Measurements from ENCODE around the gene ARRDC3.
"Not testable (repeated sequence)": the region's sequence is repeated elsewhere in the genome, so short reads cannot be mapped to it uniquely, and the experiment has no call there.

The ARRDC3 gene

DNA sequence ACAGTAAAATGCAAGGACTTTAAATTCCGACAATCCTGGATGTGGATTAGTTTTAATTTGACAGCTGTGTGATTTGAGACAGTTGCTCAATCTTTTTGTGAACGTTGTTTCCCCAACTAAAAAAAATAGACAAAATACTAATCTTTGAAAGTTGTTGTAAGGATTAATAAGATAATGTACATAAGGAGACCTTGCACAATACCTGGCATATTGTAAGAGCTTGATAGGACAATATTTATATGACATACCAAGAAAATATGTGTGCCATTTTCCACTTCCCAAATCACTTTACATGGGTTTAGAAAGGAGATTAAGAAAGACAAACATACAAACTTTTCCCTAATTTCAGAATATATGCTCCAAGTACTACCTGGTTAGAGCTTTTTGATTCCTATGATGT lies 25.3 kb downstream of the ARRDC3 start:
- peaks cover 14% of the 10 kb centered on the region for H3K9me3 Mint-ChIP-seq
- H3K27me3 Mint-ChIP-seq (ENCODE audit: low read depth), result peaks cover 18% of the 10 kb centered on the region
- H3K36me3 Mint-ChIP-seq (ENCODE audit: low read depth), result peaks cover 8% of the 10 kb centered on the region
- no peak overlapping the region for H3K27ac Mint-ChIP-seq
- H3K4me1 Mint-ChIP-seq (ENCODE audit: low read depth), result peaks cover 7% of the 10 kb centered on the region
- H3K4me3 Mint-ChIP-seq, result no peak overlapping the region

DNA sequence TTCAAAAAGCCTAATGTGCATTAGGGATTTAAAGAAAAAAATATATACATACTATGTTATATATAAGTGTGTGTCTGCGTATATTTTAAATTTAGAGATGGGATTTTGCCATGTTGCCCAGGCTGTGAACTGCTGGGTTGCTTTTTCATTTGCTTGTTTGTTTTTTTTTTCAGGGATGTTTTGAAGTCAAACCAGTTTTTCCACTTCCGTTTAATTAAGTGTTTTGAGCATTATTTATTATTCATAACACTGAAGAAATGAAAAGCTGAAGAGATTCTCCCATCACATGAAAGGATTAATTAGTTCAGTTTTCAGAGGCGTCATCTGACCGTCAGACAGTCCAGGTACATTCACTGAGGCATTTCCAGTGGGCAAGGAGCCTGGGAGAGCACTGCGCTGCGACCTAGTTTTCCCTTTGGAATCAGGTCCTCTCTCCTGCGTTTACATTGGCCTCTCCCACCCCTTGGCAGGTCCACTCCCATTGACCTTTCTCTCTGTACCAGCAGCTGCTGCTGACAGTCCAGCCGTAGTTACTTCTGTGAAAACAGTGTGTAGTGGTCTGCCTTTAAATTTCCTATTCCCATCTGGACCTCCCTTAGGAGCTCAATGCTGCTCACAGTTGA lies 26.0 kb downstream of the ARRDC3 start:
- no peak overlapping the region for H3K27ac Mint-ChIP-seq
- peaks cover 8% of the 10 kb centered on the region for H3K36me3 Mint-ChIP-seq (ENCODE audit: low read depth)
- peaks cover 7% of the 10 kb centered on the region for H3K4me1 Mint-ChIP-seq (ENCODE audit: low read depth)
- H3K4me3 Mint-ChIP-seq, result no peak overlapping the region
- H3K9me3 Mint-ChIP-seq, result peaks cover 14% of the 10 kb centered on the region
- peaks cover 21% of the 10 kb centered on the region for H3K27me3 Mint-ChIP-seq (ENCODE audit: low read depth)

DNA sequence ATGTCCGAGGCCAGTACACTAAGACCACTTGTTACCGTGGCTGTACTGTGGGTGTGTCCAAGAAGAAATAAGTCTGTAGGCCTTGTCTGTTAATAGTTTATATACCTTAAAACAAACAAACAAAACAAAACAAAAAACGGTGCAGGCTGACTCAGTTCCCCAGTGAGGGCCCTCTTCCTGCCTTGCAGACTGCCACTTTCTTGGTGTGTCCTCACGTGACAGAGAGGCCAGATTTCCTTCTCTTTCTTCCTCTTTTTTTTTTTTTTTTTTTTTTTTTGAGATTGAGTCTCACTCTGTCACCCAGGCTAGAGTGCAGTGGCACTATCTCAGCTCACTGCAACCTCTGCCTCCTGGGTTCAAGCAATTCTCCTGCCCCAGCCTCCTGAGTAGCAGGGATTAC lies 28.2 kb downstream of the ARRDC3 start:
- not testable (repeated sequence) for H3K27ac Mint-ChIP-seq; H3K9me3 Mint-ChIP-seq; H3K4me1 Mint-ChIP-seq (ENCODE audit: low read depth); H3K4me3 Mint-ChIP-seq; H3K36me3 Mint-ChIP-seq (ENCODE audit: low read depth)
- peaks cover 32% of the 10 kb centered on the region for H3K27me3 Mint-ChIP-seq (ENCODE audit: low read depth)

DNA sequence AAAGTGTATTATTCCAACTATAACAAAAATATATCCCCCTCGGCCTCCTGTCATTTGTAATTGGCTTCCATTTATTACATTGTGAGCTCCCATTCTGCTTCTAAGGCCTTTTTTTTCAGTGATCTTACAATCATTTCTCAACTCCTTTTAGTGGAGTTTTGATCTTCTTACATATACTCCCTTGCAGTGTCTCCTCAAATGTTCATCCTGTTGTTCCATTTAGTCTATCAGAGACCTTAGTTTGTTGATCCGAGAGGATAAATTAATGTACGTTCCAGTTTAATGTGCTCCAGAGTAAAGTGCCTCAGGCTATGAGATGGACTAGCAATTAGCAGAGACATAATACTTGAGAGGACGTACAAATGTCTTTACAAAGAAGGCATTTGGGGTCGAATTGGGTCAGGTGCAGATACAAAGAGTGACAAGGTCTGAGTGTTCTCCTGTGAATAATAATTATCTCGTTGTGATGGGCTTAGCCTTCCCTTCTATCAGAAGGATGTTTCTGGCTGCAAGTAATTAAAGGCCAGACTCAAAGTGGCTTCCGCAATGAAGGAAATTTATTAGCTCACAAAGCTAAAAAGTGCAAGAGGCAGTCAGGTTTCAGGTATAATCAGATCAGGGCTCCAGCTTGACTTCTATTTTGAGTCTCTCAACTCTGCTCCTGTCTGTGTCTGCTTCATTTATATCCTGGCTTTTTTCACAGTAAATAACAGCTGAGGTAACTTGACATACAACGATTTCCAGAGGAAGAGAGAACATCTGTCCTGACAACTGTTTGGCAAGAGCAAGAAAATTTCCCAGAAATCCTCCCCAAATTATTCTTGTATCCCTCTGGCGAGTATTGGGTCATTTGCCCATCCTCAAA lies 30.1 kb downstream of the ARRDC3 start:
- Mint-ChIP-seq H3K36me3 (ENCODE audit: low read depth) (peaks cover 4% of the 10 kb centered on the region), H3K4me1 (ENCODE audit: low read depth) (no peaks in the 10 kb centered on the region), H3K4me3 (no peak overlapping the region), H3K27me3 (ENCODE audit: low read depth) (peaks cover 37% of the 10 kb centered on the region), H3K27ac (no peak overlapping the region), H3K9me3 (peaks cover 3% of the 10 kb centered on the region)

DNA sequence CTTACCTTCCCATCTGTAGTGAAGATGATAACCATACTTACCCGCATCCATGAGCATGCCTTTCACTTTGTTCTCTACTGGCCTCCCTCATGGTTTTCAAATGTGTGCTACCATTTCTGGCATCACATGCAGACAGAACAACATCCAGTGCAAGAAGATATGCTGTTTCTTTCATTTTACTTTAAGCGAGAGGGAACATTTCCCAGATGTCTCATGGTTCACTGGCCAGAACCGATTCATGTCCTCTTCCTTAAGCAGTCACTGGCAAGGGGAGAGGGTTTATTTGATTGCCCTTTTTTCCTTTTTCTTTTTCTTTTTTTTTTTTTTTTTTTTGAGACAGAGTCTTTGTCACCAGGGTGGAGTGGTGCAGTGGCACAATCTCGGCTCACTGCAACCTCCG lies 37.7 kb downstream of the ARRDC3 start:
- H3K9me3 Mint-ChIP-seq, result peaks cover 3% of the 10 kb centered on the region
- no peak overlapping the region for H3K27ac Mint-ChIP-seq
- peaks cover 2% of the 10 kb centered on the region for H3K36me3 Mint-ChIP-seq (ENCODE audit: low read depth)
- H3K4me3 Mint-ChIP-seq, result no peak overlapping the region
- H3K27me3 Mint-ChIP-seq (ENCODE audit: low read depth), result peaks cover 5% of the 10 kb centered on the region
- no peaks in the 10 kb centered on the region for H3K4me1 Mint-ChIP-seq (ENCODE audit: low read depth)

DNA sequence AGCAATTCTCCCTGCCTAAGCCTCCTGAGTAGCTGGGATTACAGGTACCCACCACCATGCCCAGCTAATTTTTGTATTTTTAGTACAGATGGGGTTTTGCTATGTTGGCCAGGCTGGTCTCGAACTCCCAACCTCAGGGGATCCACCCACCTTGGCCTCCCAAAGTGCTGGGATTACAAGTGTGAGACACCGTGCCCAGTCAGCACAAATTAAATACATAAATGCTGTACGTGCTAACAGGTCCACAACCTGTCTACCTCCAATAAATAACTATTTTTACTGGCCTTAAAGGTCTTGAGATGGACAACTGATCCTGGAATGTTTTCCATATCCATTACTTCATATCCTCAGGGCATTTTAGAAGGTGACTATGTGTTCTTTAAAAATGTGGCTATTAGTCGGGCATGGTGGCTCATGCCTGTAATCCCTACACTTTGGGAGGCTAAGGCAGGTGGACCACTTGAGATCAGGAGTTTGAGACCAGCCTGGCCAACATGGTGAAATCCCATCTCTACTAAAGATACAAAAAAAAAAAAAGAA lies 38.4 kb downstream of the ARRDC3 start:
- H3K27ac Mint-ChIP-seq; H3K4me1 Mint-ChIP-seq (ENCODE audit: low read depth); H3K9me3 Mint-ChIP-seq; H3K36me3 Mint-ChIP-seq (ENCODE audit: low read depth); H3K4me3 Mint-ChIP-seq; H3K27me3 Mint-ChIP-seq (ENCODE audit: low read depth): not testable (repeated sequence)

DNA sequence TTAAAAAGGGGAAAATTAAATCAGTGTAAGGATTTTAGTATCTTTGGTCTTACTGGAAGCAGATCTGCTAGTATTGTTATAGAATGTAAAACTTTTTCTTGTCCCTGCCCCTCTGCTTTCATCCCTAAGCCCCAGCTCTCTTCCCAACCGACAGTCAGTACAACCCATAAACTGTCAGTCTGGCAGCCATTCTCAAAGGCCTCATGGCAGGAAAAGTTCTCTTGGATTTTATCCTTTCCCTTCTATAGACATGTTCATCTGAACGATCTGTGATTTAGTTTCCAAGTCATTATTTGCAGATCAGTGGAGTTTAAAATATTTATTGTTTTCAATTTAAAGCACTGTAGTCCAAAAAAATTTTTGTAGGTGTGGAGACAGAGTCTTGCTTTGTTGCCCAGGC lies 39.2 kb downstream of the ARRDC3 start:
- Mint-ChIP-seq H3K27ac (no peak overlapping the region), H3K4me1 (ENCODE audit: low read depth) (no peaks in the 10 kb centered on the region), H3K36me3 (ENCODE audit: low read depth) (no peaks in the 10 kb centered on the region), H3K4me3 (no peak overlapping the region), H3K9me3 (peaks cover 3% of the 10 kb centered on the region), H3K27me3 (ENCODE audit: low read depth) (peaks cover 13% of the 10 kb centered on the region)

DNA sequence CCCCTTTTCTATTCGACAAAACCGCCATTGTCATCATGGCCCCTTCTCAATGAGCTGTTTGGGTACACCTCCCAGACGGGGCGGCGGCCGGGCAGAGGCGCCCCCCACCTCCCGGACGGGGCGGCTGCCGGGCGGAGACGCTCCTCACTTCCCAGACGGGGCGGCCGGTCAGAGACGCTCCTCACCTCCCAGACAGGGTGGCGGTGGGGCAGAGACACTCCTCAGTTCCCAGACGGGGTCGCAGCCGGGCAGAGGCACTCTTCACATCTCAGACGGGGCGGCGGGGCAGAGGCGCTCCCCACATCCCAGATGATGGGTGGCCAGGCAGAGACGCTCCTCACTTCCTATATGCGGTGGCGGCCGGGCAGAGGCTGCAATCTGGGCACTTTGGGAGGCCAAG lies 40.2 kb downstream of the ARRDC3 start:
- H3K27me3 Mint-ChIP-seq (ENCODE audit: low read depth), result peaks cover 12% of the 10 kb centered on the region
- H3K4me3 Mint-ChIP-seq, result not testable (repeated sequence)

DNA sequence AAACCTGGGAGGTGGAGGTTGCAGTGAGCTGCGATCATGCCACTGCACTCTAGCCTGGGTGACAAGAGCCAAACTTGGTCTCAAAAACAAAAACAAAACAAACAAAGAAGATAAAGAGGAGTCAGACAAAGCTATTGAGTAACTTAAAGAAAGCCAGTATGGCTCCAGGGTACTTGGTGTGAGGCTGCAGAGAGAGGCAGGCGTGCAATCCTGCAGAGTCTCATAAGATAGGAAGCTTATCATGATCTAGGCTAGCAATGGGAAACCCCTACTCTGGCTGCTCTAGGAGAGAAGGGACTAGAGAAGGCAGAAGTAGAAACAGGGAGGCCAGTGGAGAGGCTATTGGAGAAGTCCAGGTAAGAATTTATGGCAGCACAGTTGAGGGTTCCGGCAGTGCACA lies 42.0 kb downstream of the ARRDC3 start:
- H3K36me3 Mint-ChIP-seq (ENCODE audit: low read depth), result no peaks in the 10 kb centered on the region
- no peak overlapping the region for H3K4me3 Mint-ChIP-seq
- H3K27ac Mint-ChIP-seq, result no peak overlapping the region
- H3K9me3 Mint-ChIP-seq, result no peaks in the 10 kb centered on the region
- H3K4me1 Mint-ChIP-seq (ENCODE audit: low read depth), result no peaks in the 10 kb centered on the region
- peaks cover 12% of the 10 kb centered on the region for H3K27me3 Mint-ChIP-seq (ENCODE audit: low read depth)

More for the DNA sequence above, 40.2 kb downstream of the ARRDC3 start:
- H3K27ac Mint-ChIP-seq; H3K4me1 Mint-ChIP-seq (ENCODE audit: low read depth); H3K36me3 Mint-ChIP-seq (ENCODE audit: low read depth); H3K9me3 Mint-ChIP-seq: not testable (repeated sequence)

DNA sequence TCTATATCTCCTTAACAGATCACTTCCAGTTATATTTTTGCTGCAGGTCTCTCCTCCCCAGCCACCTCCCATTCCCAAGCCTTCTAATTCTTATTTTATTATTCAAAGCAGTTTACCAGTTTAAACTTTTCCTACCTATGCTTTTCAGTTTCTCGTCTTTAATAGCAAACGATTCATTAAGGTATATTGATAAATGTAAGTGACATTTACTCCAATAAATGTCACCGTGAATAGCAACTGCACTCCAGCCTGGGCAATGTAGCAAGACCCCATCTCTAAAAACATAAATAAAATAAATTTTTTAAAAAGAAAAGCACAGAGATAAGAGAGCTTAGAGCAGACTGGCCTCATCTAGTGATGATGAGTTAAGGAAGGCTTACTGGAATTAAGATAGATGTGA lies 42.6 kb downstream of the ARRDC3 start:
- Mint-ChIP-seq H3K27ac (no peak overlapping the region), H3K4me1 (ENCODE audit: low read depth) (no peaks in the 10 kb centered on the region), H3K4me3 (no peak overlapping the region), H3K9me3 (no peaks in the 10 kb centered on the region), H3K36me3 (ENCODE audit: low read depth) (no peaks in the 10 kb centered on the region), H3K27me3 (ENCODE audit: low read depth) (peaks cover 12% of the 10 kb centered on the region)

DNA sequence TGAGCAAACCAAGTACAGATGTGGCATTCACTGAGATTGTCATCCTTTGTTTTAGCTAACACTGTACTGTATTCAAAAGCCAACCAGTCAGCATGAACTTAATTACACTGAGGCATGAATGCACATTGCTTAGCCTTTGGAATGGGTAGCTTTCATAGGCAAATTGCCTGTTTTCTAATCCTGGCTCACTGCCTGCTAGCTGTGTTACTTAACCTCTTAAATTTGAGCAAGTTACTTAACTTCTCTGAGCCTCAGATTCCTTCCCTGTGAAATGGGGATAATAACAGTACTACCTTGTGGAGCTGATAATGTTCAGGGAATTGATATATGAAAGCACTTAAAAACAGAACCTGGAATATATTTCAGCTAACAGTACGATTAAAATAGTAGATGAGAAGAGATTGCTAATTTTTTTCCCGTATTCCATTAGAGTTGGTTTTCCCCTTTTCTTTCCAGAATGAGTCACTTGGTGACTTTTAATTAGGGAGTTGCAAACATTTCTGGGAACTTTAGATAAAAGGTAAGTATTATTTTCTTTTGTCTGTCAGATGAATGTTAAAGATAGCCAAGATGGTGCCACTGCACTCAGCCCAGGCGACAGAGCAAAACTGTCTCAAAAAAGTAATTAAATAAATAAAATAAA lies 43.9 kb downstream of the ARRDC3 start:
- Mint-ChIP-seq H3K4me1 (ENCODE audit: low read depth) (no peaks in the 10 kb centered on the region), H3K36me3 (ENCODE audit: low read depth) (no peaks in the 10 kb centered on the region), H3K9me3 (no peaks in the 10 kb centered on the region)

DNA sequence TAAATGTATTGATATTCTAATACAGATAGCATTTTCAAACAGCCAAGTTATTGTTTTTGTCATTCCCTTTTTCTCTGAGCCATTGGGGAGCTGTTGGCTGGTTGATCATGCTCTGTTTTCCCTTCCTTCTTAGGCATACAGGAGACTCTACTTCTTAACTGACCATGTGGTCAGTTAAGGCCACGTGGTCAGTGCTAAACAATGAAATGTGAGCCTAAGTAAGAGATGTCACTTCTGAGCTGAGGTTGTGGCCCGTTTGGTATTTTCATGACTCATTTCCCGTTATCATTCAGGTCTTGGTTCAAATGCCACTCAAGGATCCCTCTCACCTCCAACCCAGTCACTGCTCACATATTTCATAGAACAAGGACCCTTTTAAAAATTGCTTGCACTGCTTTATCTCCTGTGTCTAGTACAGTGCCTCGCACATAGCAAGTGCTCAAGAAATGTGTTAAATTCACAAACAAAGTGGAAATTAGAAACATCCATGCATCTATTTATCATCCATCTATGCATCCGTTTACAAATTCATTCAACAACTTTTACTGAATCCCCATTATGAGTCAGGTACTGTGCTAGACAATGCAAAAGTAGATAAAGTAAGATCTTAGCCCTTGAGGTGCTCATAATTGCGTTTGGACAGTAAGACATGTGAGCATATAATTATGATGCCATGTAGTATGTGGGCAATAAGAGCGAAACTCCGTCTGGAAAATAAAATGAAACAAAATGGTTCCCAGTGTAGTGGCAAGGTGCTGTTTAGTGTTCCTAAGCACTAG lies 50.7 kb downstream of the ARRDC3 start:
- no peaks in the 10 kb centered on the region for H3K9me3 Mint-ChIP-seq
- peaks cover 26% of the 10 kb centered on the region for H3K4me1 Mint-ChIP-seq (ENCODE audit: low read depth)
- peaks cover 2% of the 10 kb centered on the region for H3K36me3 Mint-ChIP-seq (ENCODE audit: low read depth)
- H3K27me3 Mint-ChIP-seq (ENCODE audit: low read depth), result peaks cover 1% of the 10 kb centered on the region
- H3K27ac Mint-ChIP-seq, result peak overlapping the region; percentile 5
- peak overlapping the region; percentile 11 for H3K4me3 Mint-ChIP-seq

More for the DNA sequence above, 43.9 kb downstream of the ARRDC3 start:
- Mint-ChIP-seq H3K4me3 (no peak overlapping the region), H3K27ac (no peak overlapping the region), H3K27me3 (ENCODE audit: low read depth) (peaks cover 12% of the 10 kb centered on the region)

DNA sequence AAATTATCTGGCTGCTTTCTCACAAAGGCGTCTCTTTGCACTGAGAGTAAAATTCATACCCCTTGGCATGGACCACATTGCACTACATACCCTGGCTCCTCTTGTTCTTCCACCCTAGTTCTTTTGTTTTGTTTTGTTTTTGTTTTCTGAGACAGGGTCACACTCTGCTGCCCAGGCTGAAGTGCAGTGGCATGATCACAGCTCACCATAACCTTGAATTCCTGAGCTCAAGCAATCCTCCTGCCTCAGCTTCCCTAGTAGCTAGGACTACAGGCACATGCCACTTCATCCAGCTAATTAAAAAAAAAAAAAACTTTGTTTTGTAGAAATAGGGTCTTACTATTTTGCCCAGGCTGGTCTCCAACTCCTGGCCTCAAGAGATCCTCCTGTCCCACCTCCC lies 51.4 kb downstream of the ARRDC3 start:
- no peak overlapping the region for H3K27ac Mint-ChIP-seq
- H3K4me3 Mint-ChIP-seq, result no peak overlapping the region

DNA sequence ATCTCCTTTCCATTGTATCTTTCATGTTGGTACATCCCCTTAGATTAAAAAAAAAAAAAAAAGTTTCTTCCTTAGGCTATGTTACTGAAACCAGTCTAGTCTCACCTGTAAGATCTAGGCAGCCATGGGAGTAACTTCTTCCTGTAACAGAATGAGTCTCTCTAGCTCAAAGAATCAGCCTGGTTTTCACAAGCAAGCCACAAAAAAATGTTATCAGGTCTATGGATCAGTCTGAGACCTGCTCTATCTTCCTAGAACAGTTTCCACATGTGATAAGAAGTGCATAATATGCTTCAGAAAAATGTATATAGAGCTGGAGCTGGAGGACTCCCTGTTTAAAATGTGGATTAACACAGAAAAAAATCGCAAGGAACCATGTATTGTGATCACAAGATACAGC lies 53.8 kb downstream of the ARRDC3 start:
- H3K36me3 Mint-ChIP-seq (ENCODE audit: low read depth), result peaks cover 2% of the 10 kb centered on the region
- H3K4me1 Mint-ChIP-seq (ENCODE audit: low read depth), result peaks cover 28% of the 10 kb centered on the region
- no peak overlapping the region for H3K27ac Mint-ChIP-seq
- no peaks in the 10 kb centered on the region for H3K9me3 Mint-ChIP-seq
- peaks cover 6% of the 10 kb centered on the region for H3K27me3 Mint-ChIP-seq (ENCODE audit: low read depth)
- H3K4me3 Mint-ChIP-seq, result no peak overlapping the region

More for the DNA sequence above, 51.4 kb downstream of the ARRDC3 start:
- Mint-ChIP-seq H3K9me3 (no peaks in the 10 kb centered on the region), H3K36me3 (ENCODE audit: low read depth) (peaks cover 2% of the 10 kb centered on the region), H3K27me3 (ENCODE audit: low read depth) (peaks cover 5% of the 10 kb centered on the region), H3K4me1 (ENCODE audit: low read depth) (peaks cover 28% of the 10 kb centered on the region)
